Endothelial cell of umbilical vein (primary cell): ENCODE data around the gene CBX2. TPM values are rescaled to one million over a fixed set of nuclear protein-coding genes. Genes with fewer than 3 reads are reported as not detected.

Experiments
- BruUV-seq: library from RNA; stranded (reverse); fragments of 400-500 nt; replicated peaks from 2 replicates; lab custom pipeline; 2021; lab: Mats Ljungman, UMichigan
- CTCF ChIA-PET: fragments of 300-600, 350-600 bp; sonication (Branson Sonifier 250); formaldehyde crosslinking; loops from one replicate; lab custom pipeline; 2021; ENCODE audit warnings: antibody characterized with exemption, inconsistent platforms; lab: Charles Lee
- POLR2A ChIA-PET: fragments of 300-600, 350-600 bp; sonication (Branson Sonifier 250); formaldehyde crosslinking; loops from one replicate; lab custom pipeline; 2021; ENCODE audit warnings: antibody characterized with exemption, inconsistent platforms; lab: Charles Lee
- DNase-seq: peaks from one replicate; pipeline ENCODE4 v3.0.0-alpha.2; 2011; ENCODE audit warnings: low read depth, low spot score
- FAIRE-seq: peaks from 2 replicates; lab custom pipeline; 2011; peaks lifted over from hg19 to GRCh38; lab: Jason Lieb, UNC
- H2AFZ ChIP-seq: 2 replicates; pipeline ENCODE4 v1.6.0; 2012; ENCODE audit warnings: low read depth, low read length, control low read depth, inconsistent platforms
- H3K27ac ChIP-seq: 2 replicates; pipeline ENCODE4 v1.5.1; 2011; ENCODE audit warnings: low read depth, mild to moderate bottlenecking, control low read depth, low read length, moderate library complexity; ENCODE audit not compliant: insufficient read depth
- H3K27me3 ChIP-seq, 2 experiments: 2 replicates each; pipeline versions ENCODE4 v1.6.0 to v1.6.1; 2011; ENCODE audit warnings: low read length in 2 of 2, mixed read lengths in 1 of 2; ENCODE audit not compliant: control insufficient read depth in 2 of 2, insufficient read depth in 2 of 2
- H3K36me3 ChIP-seq, 2 experiments: 2 replicates in 1 of 2; 3 replicates in 1 of 2; pipeline ENCODE4 v1.5.1; 2011; ENCODE audit warnings: low read length in 2 of 2, mild to moderate bottlenecking in 1 of 2, moderate library complexity in 1 of 2; ENCODE audit not compliant: control insufficient read depth in 2 of 2, insufficient read depth in 2 of 2; ENCODE audit errors: extremely low read depth in 1 of 2
- H3K4me1 ChIP-seq: 3 replicates; pipeline ENCODE4 v1.5.1; 2011; ENCODE audit warnings: mild to moderate bottlenecking, low read length; ENCODE audit not compliant: control insufficient read depth, insufficient read depth; ENCODE audit errors: extremely low read depth
- H3K4me2 ChIP-seq: 2 replicates; pipeline ENCODE4 v1.6.1; 2011; ENCODE audit warnings: low read length, control low read depth, mixed read lengths; ENCODE audit not compliant: insufficient read depth
- H3K4me3 ChIP-seq, 3 experiments: fragments of 200-600 bp in 1 of 3; sonication (generic), shearing (Covaris generic) in 1 of 3; replicated peaks in 1 of 3; 2 replicates each; pipeline ENCODE4 v1.5.1; 2011 to 2016; ENCODE audit warnings: control low read depth in 3 of 3, low read length in 3 of 3, mild to moderate bottlenecking in 2 of 3, inconsistent platforms in 1 of 3, low read depth in 1 of 3, moderate library complexity in 1 of 3; ENCODE audit not compliant: insufficient read depth in 1 of 3
- H3K79me2 ChIP-seq: 2 replicates; pipeline ENCODE4 v1.6.0; 2012; ENCODE audit warnings: low read length, inconsistent platforms; ENCODE audit not compliant: control insufficient read depth, insufficient read depth
- H3K9ac ChIP-seq: replicated peaks from 2 replicates; pipeline ENCODE3; 2011; ENCODE audit warnings: low read length, control low read depth; ENCODE audit not compliant: insufficient read depth; ENCODE audit errors: extremely low read depth
- H3K9me1 ChIP-seq: replicated peaks from 3 replicates; pipeline ENCODE4 v1.6.0; 2011; ENCODE audit warnings: mild to moderate bottlenecking, low read length; ENCODE audit not compliant: control insufficient read depth, insufficient read depth; ENCODE audit errors: extremely low read depth
- H3K9me3 ChIP-seq: replicated peaks from 2 replicates; pipeline ENCODE4 v1.5.1; 2012; ENCODE audit warnings: low read length, inconsistent platforms; ENCODE audit not compliant: control insufficient read depth, insufficient read depth
- H4K20me1 ChIP-seq: replicated peaks from 2 replicates; pipeline ENCODE3; 2011; ENCODE audit warnings: mild to moderate bottlenecking, low read length; ENCODE audit not compliant: control insufficient read depth, insufficient read depth; ENCODE audit errors: extremely low read depth
- CTCF ChIP-seq, 2 donors: IDR thresholded peaks; 1 replicate in 1 of 2; 2 replicates in 1 of 2; pipeline ENCODE4 v1.5.1; 2011; ENCODE audit warnings: low read length in 2 of 2, mild to moderate bottlenecking in 2 of 2, moderate library complexity in 2 of 2, control low read depth in 1 of 2, inconsistent platforms in 1 of 2, low read depth in 1 of 2; ENCODE audit not compliant: insufficient read depth in 1 of 2; ENCODE audit errors: extremely low read depth in 1 of 2
- EZH2 ChIP-seq: IDR thresholded peaks from 2 replicates; pipeline ENCODE4 v1.6.1; 2012; ENCODE audit warnings: borderline replicate concordance, low read depth, mild to moderate bottlenecking, moderate library complexity, low read length, inconsistent platforms; ENCODE audit not compliant: severe bottlenecking
- FOS ChIP-seq: IDR thresholded peaks from 2 replicates; pipeline ENCODE4 v1.6.1; 2011; ENCODE audit warnings: mild to moderate bottlenecking, low read length, moderate library complexity, borderline replicate concordance; ENCODE audit not compliant: insufficient read depth
- GATA2 ChIP-seq: IDR thresholded peaks from 2 replicates; pipeline ENCODE4 v1.7.0; 2011; ENCODE audit warnings: low read depth, mild to moderate bottlenecking, moderate library complexity, mixed read lengths, low read length; ENCODE audit not compliant: insufficient read length, insufficient read depth
- JUN ChIP-seq: IDR thresholded peaks from 2 replicates; pipeline ENCODE4 v1.6.1; 2011; ENCODE audit warnings: borderline replicate concordance, low read depth; ENCODE audit not compliant: insufficient read length, insufficient read depth
- MAX ChIP-seq: IDR thresholded peaks from 2 replicates; pipeline ENCODE4 v1.6.1; 2011; ENCODE audit not compliant: insufficient read depth, insufficient read length
- MYC ChIP-seq: IDR thresholded peaks from one replicate; pipeline ENCODE4 v1.6.1; 2011; ENCODE audit warnings: mild to moderate bottlenecking, low read depth, low read length
- POLR2A ChIP-seq: IDR thresholded peaks from 2 replicates; pipeline ENCODE4 v1.6.1; 2012; ENCODE audit warnings: low read depth, mild to moderate bottlenecking, control low read depth, low read length
- POLR2AphosphoS5 ChIP-seq: IDR thresholded peaks from 2 replicates; pipeline ENCODE4 v1.6.1; 2012; ENCODE audit warnings: low read depth, mild to moderate bottlenecking, control low read depth, low read length, moderate library complexity; ENCODE audit not compliant: insufficient read depth
- dilution Hi-C: fragments of 300-500 bp; cut with MboI; formaldehyde crosslinking; loops from one replicate; pipeline ENCODE4 v1.15.0; 2019; ENCODE audit warnings: low sequenced_read_pairs; ENCODE audit not compliant: extremely low pct_ligation_motif_present
- intact Hi-C: fragments of 100-400 bp; cut with micrococcal nuclease; formaldehyde crosslinking; loops from one replicate; pipeline ENCODE4 v1.10.0; 2022
- polyA plus RNA-seq, 4 experiments: library from polyadenylated mRNA; depleted of rRNA in 3 of 4; stranded (reverse) in 3 of 4; unstranded in 1 of 4; fragments of >200 nt; gene quantifications; 2 replicates each; pipeline versions ENCODE4 v1.2.1 to v1.2.3, GENCODE V29; 2011 to 2012; ENCODE audit warnings: missing spikeins in 1 of 4
- total RNA-seq: library from RNA; stranded (reverse); gene quantifications from 2 replicates; pipeline ENCODE4 v1.2.3, GENCODE V29; 2021

Gene CBX2
- total and polyA plus RNA-seq, 2 donors (not counting 3 experiments of a cell fraction or from before 2014, with no cell fraction given): 10.5 to 20.0 TPM

- intact Hi-C loops: no loop called here
- H2AFZ ChIP-seq: no peak overlapping the region
- no peak for FAIRE-seq
- no peaks in the 10 kb centered on the region for H3K4me1 ChIP-seq
- no peak overlapping the region for H3K4me3 ChIP-seq
- no TSS peak for BruUV-seq
- no peaks in the 10 kb centered on the region for H3K36me3 ChIP-seq
- H3K27ac ChIP-seq: no peak overlapping the region
- peaks cover 5 to 14% of the 10 kb centered on the region in 2 experiments for H3K27me3 ChIP-seq
- no peak for DNase-seq
- H3K79me2 ChIP-seq: no peaks in the 10 kb centered on the region
- POLR2A ChIA-PET: no interaction called here
- TF ChIP-seq GATA2 (no peak), POLR2AphosphoS5 (no peak), EZH2 (no peak), JUN (no peak), POLR2A (no peak), CTCF (IDR thresholded peaks at IDR 0.05; ENCODE audit: extremely low read depth in 1 of 2, insufficient read depth in 1 of 2, low read depth in 1 of 2, low read length in 2 of 2) (no peak), FOS (no peak), MAX (no peak), MYC (no peak)
- H3K9me3 ChIP-seq: no peaks in the 10 kb centered on the region
- dilution Hi-C loops: no loop called here
- no peak overlapping the region for H3K9ac ChIP-seq
- no peaks in the 10 kb centered on the region for H4K20me1 ChIP-seq
- CTCF ChIA-PET: no interaction called here
- H3K9me1 ChIP-seq: no peaks in the 10 kb centered on the region
- no peak overlapping the region for H3K4me2 ChIP-seq
Observed at GRCh38 chr17:79769570-79770506, 8.1 kb upstream of the CBX2 start.
